Measurements from ENCODE around the gene KIAA1328. TPM values are rescaled to one million over a fixed set of nuclear protein-coding genes. Genes with fewer than 3 reads are reported as not detected.

The KIAA1328 gene
- total and polyA plus RNA-seq, 4 donors: 2.8 to 48.1 (median 7.0) TPM

- Histone ChIP-seq H3K27me3 (ENCODE audit: control insufficient read depth in 3 of 3, insufficient read depth in 3 of 3, low read length in 2 of 3) (no peaks in the 10 kb centered on the region), H3K9me3 (ENCODE audit: control insufficient read depth in 4 of 4, insufficient read depth in 3 of 4, low read length in 3 of 4) (peaks cover 0 to 2% (median under 1%) of the 10 kb centered on the region in 4 donors), H3K36me3 (ENCODE audit: control insufficient read depth in 4 of 4, insufficient read depth in 4 of 4, low read length in 4 of 4) (peaks cover 1 to 16% (median 10%) of the 10 kb centered on the region in 4 donors), H3K4me3 (no peak overlapping the region), H3K27ac (ENCODE audit: low read depth in 1 of 2, low read length in 1 of 2) (no peak overlapping the region), H3K4me1 (ENCODE audit: control insufficient read depth in 5 of 5, insufficient read depth in 5 of 5, low read length in 5 of 5) (no peaks in the 10 kb centered on the region), H3K9ac (ENCODE audit: insufficient read depth in 1 of 2, low read length in 2 of 2) (no peak overlapping the region)
- DNase-seq (peak in 1 of 3 donors; percentile 6), ATAC-seq (ENCODE audit: insufficient read depth, low FRiP score) (no peak)
- WGBS, 2 donors: 34 to 60% methylated on average over 1 of the region's 1 CpG
- no peak for TF ChIP-seq CTCF (IDR thresholded peaks at IDR 0.05; ENCODE audit: control extremely low read depth, extremely low read depth)
Measured at GRCh38 chr18:36856815-36857214, 27.9 kb downstream of the KIAA1328 start.

- ATAC-seq (ENCODE audit: insufficient read depth, low FRiP score): no peak
- peaks cover 0 to 4% (median 2%) of the 10 kb centered on the region in 4 donors for H3K36me3 ChIP-seq (ENCODE audit: control insufficient read depth in 4 of 4, insufficient read depth in 4 of 4, low read length in 4 of 4)
- H3K27me3 ChIP-seq (ENCODE audit: control insufficient read depth in 3 of 3, insufficient read depth in 3 of 3, low read length in 2 of 3): no peaks in the 10 kb centered on the region
- no peak for DNase-seq
- no peak overlapping the region for H3K9ac ChIP-seq (ENCODE audit: insufficient read depth in 1 of 2, low read length in 2 of 2)
- H3K4me1 ChIP-seq (ENCODE audit: control insufficient read depth in 5 of 5, insufficient read depth in 5 of 5, low read length in 5 of 5): no peaks in the 10 kb centered on the region
- TF ChIP-seq CTCF (IDR thresholded peaks at IDR 0.05; ENCODE audit: control extremely low read depth, extremely low read depth): no peak
- WGBS, 2 donors: 97 to 98% methylated on average over 1 of the region's 1 CpG
- H3K27ac ChIP-seq (ENCODE audit: low read depth in 1 of 2, low read length in 1 of 2): no peak overlapping the region
- H3K9me3 ChIP-seq (ENCODE audit: control insufficient read depth in 4 of 4, insufficient read depth in 3 of 4, low read length in 3 of 4): no peaks in the 10 kb centered on the region
- H3K4me3 ChIP-seq: no peak overlapping the region
Measured at GRCh38 chr18:36862182-36862581, 33.3 kb downstream of the KIAA1328 start.

GRCh38 chr18:36867056-36867455 is 38.1 kb downstream of the KIAA1328 start:
- WGBS, 2 donors: 95 to 100% methylated on average over 1 of the region's 1 CpG
- Histone ChIP-seq H3K9ac (ENCODE audit: insufficient read depth in 1 of 2, low read length in 2 of 2) (no peak overlapping the region), H3K36me3 (ENCODE audit: control insufficient read depth in 4 of 4, insufficient read depth in 4 of 4, low read length in 4 of 4) (no peaks in the 10 kb centered on the region), H3K27ac (ENCODE audit: low read depth in 1 of 2, low read length in 1 of 2) (no peak overlapping the region), H3K27me3 (ENCODE audit: control insufficient read depth in 3 of 3, insufficient read depth in 3 of 3, low read length in 2 of 3) (no peaks in the 10 kb centered on the region), H3K4me3 (no peak overlapping the region), H3K9me3 (ENCODE audit: control insufficient read depth in 4 of 4, insufficient read depth in 3 of 4, low read length in 3 of 4) (no peaks in the 10 kb centered on the region), H3K4me1 (ENCODE audit: control insufficient read depth in 5 of 5, insufficient read depth in 5 of 5, low read length in 5 of 5) (no peaks in the 10 kb centered on the region)
- DNase-seq (no peak), ATAC-seq (ENCODE audit: insufficient read depth, low FRiP score) (no peak)
- no peak for TF ChIP-seq CTCF (IDR thresholded peaks at IDR 0.05; ENCODE audit: control extremely low read depth, extremely low read depth)

- no peaks in the 10 kb centered on the region for H3K4me1 ChIP-seq (ENCODE audit: control insufficient read depth in 5 of 5, insufficient read depth in 5 of 5, low read length in 5 of 5)
- ATAC-seq (ENCODE audit: insufficient read depth, low FRiP score) (no peak), DNase-seq (no peak)
- no peaks in the 10 kb centered on the region for H3K27me3 ChIP-seq (ENCODE audit: control insufficient read depth in 3 of 3, insufficient read depth in 3 of 3, low read length in 2 of 3)
- TF ChIP-seq CTCF (IDR thresholded peaks at IDR 0.05; ENCODE audit: control extremely low read depth, extremely low read depth): no peak
- H3K27ac ChIP-seq (ENCODE audit: low read depth in 1 of 2, low read length in 1 of 2): no peak overlapping the region
- H3K4me3 ChIP-seq: no peak overlapping the region
- 84 to 88% methylated on average over 3 of the region's 3 CpGs for WGBS, 2 donors
- peaks cover 0 to 3% (median 0%) of the 10 kb centered on the region in 4 donors for H3K36me3 ChIP-seq (ENCODE audit: control insufficient read depth in 4 of 4, insufficient read depth in 4 of 4, low read length in 4 of 4)
- H3K9me3 ChIP-seq (ENCODE audit: control insufficient read depth in 4 of 4, insufficient read depth in 3 of 4, low read length in 3 of 4): peaks cover 0 to 3% (median 0%) of the 10 kb centered on the region in 4 donors
- H3K9ac ChIP-seq (ENCODE audit: insufficient read depth in 1 of 2, low read length in 2 of 2): no peak overlapping the region
Measured at GRCh38 chr18:36871801-36872200, 42.9 kb downstream of the KIAA1328 start.
